ENCODE measurements around the gene EPO. TPM values are rescaled to one million over a fixed set of nuclear protein-coding genes. Genes with fewer than 3 reads are reported as not detected.

The EPO gene
- total RNA-seq, 4 donors from 2014 or later = not detected

DNA sequence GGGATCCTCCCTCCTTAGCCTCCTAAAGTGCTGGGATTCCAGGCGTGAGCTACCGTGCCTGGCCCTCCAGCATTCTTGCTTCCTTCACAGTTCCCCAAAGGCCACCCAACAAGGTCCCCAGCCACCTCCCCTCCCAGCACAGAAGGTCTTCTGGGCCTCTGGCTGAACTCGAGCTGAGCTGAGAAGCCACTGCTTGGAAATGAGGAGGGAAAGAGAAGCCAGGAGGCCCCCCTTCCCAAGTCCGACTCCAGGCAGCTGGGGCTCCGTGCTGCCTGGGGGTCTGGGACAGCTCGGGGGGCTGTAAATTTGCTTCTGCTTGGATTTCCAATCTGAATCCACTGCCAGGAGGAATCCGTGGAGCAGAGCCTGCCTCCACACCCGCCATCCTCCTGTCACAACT is 5.5 kb upstream of the EPO start:
- TF ChIP-seq, protein P1, sequence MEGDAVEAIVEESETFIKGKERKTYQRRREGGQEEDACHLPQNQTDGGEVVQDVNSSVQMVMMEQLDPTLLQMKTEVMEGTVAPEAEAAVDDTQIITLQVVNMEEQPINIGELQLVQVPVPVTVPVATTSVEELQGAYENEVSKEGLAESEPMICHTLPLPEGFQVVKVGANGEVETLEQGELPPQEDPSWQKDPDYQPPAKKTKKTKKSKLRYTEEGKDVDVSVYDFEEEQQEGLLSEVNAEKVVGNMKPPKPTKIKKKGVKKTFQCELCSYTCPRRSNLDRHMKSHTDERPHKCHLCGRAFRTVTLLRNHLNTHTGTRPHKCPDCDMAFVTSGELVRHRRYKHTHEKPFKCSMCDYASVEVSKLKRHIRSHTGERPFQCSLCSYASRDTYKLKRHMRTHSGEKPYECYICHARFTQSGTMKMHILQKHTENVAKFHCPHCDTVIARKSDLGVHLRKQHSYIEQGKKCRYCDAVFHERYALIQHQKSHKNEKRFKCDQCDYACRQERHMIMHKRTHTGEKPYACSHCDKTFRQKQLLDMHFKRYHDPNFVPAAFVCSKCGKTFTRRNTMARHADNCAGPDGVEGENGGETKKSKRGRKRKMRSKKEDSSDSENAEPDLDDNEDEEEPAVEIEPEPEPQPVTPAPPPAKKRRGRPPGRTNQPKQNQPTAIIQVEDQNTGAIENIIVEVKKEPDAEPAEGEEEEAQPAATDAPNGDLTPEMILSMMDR (IDR thresholded peaks at IDR 0.05; ENCODE audit: low read depth) = no peak

DNA sequence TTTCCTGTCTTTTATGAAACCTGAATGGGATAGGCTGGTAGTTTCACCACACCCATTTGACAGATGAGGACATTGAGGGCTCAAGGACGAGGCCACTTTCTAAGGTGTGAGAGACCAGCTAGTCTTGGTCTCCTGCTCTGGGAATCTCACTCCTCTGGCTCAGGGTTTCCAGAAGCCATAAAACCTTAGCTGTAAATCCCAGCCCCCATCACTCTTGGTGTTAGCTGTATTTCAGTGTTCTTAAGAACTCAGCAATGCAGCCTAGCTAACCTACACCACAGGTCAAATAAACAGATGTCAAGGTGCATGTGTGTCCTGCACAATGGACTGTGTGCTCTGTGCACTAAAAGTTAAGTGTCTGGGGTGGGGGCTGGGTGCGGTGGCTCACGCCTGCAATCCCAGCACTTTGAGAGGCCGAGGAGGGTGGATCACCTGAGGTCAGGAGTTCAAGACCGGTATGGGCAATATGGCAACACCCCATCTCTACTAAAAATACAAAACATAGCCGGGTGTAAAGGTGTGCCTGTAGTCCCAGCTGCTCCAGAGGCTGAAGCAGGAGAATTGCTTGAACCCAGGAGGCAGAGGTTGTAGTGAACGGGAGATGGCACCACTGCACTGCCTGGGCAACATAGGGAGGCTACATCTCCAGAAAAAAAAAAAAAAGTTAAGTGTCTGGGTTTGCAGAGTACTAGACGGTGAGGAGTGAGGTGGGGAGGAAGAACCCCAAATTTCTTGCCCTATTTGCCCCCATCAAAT is 567 bp upstream of the EPO start:
- TF ChIP-seq, protein P1 (IDR thresholded peaks at IDR 0.05; ENCODE audit: low read depth) = no peak

DNA sequence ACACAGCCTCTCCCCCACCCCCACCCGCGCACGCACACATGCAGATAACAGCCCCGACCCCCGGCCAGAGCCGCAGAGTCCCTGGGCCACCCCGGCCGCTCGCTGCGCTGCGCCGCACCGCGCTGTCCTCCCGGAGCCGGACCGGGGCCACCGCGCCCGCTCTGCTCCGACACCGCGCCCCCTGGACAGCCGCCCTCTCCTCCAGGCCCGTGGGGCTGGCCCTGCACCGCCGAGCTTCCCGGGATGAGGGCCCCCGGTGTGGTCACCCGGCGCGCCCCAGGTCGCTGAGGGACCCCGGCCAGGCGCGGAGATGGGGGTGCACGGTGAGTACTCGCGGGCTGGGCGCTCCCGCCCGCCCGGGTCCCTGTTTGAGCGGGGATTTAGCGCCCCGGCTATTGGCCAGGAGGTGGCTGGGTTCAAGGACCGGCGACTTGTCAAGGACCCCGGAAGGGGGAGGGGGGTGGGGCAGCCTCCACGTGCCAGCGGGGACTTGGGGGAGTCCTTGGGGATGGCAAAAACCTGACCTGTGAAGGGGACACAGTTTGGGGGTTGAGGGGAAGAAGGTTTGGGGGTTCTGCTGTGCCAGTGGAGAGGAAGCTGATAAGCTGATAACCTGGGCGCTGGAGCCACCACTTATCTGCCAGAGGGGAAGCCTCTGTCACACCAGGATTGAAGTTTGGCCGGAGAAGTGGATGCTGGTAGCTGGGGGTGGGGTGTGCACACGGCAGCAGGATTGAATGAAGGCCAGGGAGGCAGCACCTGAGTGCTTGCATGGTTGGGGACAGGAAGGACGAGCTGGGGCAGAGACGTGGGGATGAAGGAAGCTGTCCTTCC is 620 bp downstream of the EPO start:
- TF ChIP-seq, protein P1 (IDR thresholded peaks at IDR 0.05; ENCODE audit: low read depth) = no peak

DNA sequence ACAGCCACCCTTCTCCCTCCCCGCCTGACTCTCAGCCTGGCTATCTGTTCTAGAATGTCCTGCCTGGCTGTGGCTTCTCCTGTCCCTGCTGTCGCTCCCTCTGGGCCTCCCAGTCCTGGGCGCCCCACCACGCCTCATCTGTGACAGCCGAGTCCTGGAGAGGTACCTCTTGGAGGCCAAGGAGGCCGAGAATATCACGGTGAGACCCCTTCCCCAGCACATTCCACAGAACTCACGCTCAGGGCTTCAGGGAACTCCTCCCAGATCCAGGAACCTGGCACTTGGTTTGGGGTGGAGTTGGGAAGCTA is 1.2 kb downstream of the EPO start:
- TF ChIP-seq, protein P1 (IDR thresholded peaks at IDR 0.05; ENCODE audit: low read depth) = no peak

DNA sequence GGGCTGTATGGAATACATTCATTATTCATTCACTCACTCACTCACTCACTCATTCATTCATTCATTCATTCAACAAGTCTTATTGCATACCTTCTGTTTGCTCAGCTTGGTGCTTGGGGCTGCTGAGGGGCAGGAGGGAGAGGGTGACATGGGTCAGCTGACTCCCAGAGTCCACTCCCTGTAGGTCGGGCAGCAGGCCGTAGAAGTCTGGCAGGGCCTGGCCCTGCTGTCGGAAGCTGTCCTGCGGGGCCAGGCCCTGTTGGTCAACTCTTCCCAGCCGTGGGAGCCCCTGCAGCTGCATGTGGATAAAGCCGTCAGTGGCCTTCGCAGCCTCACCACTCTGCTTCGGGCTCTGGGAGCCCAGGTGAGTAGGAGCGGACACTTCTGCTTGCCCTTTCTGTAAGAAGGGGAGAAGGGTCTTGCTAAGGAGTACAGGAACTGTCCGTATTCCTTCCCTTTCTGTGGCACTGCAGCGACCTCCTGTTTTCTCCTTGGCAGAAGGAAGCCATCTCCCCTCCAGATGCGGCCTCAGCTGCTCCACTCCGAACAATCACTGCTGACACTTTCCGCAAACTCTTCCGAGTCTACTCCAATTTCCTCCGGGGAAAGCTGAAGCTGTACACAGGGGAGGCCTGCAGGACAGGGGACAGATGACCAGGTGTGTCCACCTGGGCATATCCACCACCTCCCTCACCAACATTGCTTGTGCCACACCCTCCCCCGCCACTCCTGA is 2.4 kb downstream of the EPO start:
- TF ChIP-seq, protein P1 (IDR thresholded peaks at IDR 0.05; ENCODE audit: low read depth) = no peak

DNA sequence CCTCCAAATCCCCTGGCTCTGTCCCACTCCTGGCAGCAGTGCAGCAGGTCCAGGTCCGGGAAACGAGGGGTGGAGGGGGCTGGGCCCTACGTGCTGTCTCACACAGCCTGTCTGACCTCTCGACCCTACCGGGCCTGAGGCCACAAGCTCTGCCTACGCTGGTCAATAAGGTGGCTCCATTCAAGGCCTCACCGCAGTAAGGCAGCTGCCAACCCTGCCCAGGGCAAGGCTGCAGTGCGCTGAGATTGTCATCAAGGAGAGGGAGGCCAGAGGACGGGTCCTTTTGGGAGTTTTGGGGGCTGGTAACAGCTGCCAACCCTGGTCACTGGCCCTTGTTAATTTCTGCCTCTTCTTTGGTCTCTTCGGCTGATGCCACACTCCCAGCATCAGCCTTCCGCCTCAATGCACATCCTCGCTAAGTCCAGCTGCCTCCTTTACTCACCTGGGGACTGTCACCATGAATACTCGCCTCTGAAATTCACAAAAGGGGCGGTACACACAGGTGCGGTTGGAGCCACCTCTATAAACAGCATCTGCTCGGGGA is 3.5 kb downstream of the EPO start:
- TF ChIP-seq, protein P1 (IDR thresholded peaks at IDR 0.05; ENCODE audit: low read depth) = no peak
